IMR-90 (cell line): Measurements from ENCODE around the gene WDR90. TPM values are rescaled to one million over a fixed set of nuclear protein-coding genes. Genes with fewer than 3 reads are reported as not detected.
A peak's percentile ranks its signal among the peaks of the same experiment; 100 is the strongest.
"Not testable (repeated sequence)": the region's sequence is repeated elsewhere in the genome, so short reads cannot be mapped to it uniquely, and the experiment has no call there.

Experiments
- ATAC-seq: fragments of 200-7000 bp; cut with Tn5 transposase; 2 replicates; pipeline ENCODE4 v1.9.1; 2020; ENCODE audit warnings: low read depth, mild to moderate bottlenecking, moderate library complexity
- BruUV-seq: library from RNA; stranded (reverse); fragments of 400-500 nt; replicated peaks from 2 replicates; lab custom pipeline; 2021; lab: Mats Ljungman, UMichigan
- CTCF ChIA-PET: fragments of 300-600 bp; formaldehyde crosslinking; extraction: SDS; loops from one replicate; lab custom pipeline; 2021; ENCODE audit warnings: antibody characterized with exemption; lab: Yijun Ruan, JAX
- POLR2A ChIA-PET: fragments of 300-600 bp; sonication (Branson Sonifier 250); formaldehyde crosslinking; loops from one replicate; lab custom pipeline; 2022; ENCODE audit warnings: antibody characterized with exemption; ENCODE audit not compliant: unreplicated experiment; lab: Charles Lee
- DNase-seq: peaks from one replicate; pipeline ENCODE4 v3.0.0; 2013
- H2AFZ ChIP-seq: replicated peaks from 2 replicates; pipeline ENCODE3; 2013; ENCODE audit warnings: low read length, mild to moderate bottlenecking; ENCODE audit not compliant: poor library complexity
- H2AK5ac ChIP-seq: 2 replicates; pipeline ENCODE4 v1.6.1; 2013; ENCODE audit warnings: low read depth, low read length, inconsistent platforms
- H2AK9ac ChIP-seq: replicated peaks from 2 replicates; pipeline ENCODE3; 2013; ENCODE audit warnings: mild to moderate bottlenecking, low read depth, low read length, moderate library complexity; ENCODE audit not compliant: poor library complexity
- H2BK120ac ChIP-seq: 2 replicates; pipeline ENCODE4 v1.6.1; 2013; ENCODE audit warnings: low read depth, low read length, inconsistent platforms
- H2BK15ac ChIP-seq: 3 replicates; pipeline ENCODE4 v1.6.1; 2013; ENCODE audit warnings: low read depth, low read length, inconsistent platforms
- H2BK20ac ChIP-seq: 2 replicates; pipeline ENCODE4 v1.6.1; 2013; ENCODE audit warnings: low read depth, mild to moderate bottlenecking, inconsistent platforms, low read length, moderate library complexity
- H2BK5ac ChIP-seq: 2 replicates; pipeline ENCODE4 v1.6.1; 2013; ENCODE audit warnings: mild to moderate bottlenecking, low read depth, low read length, inconsistent platforms; ENCODE audit not compliant: poor library complexity, severe bottlenecking
- H3K14ac ChIP-seq: replicated peaks from 2 replicates; pipeline ENCODE4 v1.6.1; 2013; ENCODE audit warnings: low read depth, low read length, inconsistent platforms
- H3K18ac ChIP-seq: 2 replicates; pipeline ENCODE4 v1.6.1; 2013; ENCODE audit warnings: low read depth, low read length, control low read depth
- H3K23ac ChIP-seq: 2 replicates; pipeline ENCODE4 v1.6.1; 2013; ENCODE audit warnings: low read depth, low read length, inconsistent platforms
- H3K27ac ChIP-seq: 2 replicates; pipeline ENCODE4 v1.5.1; 2013; ENCODE audit warnings: mild to moderate bottlenecking, control low read depth, low read length; ENCODE audit not compliant: insufficient read depth
- H3K27me3 ChIP-seq: 2 replicates; pipeline ENCODE4 v1.6.1; 2013; ENCODE audit warnings: low read length; ENCODE audit not compliant: control insufficient read depth, insufficient read depth
- H3K36me3 ChIP-seq: 2 replicates; pipeline ENCODE4 v1.6.1; 2013; ENCODE audit warnings: low read length, mixed read lengths; ENCODE audit not compliant: control insufficient read depth, insufficient read depth
- H3K4ac ChIP-seq: 2 replicates; pipeline ENCODE4 v1.6.1; 2013; ENCODE audit warnings: low read depth, low read length, inconsistent platforms
- H3K4me1 ChIP-seq: 2 replicates; pipeline ENCODE4 v1.6.1; 2013; ENCODE audit warnings: low read length, mixed read lengths; ENCODE audit not compliant: control insufficient read depth, insufficient read depth
- H3K4me2 ChIP-seq: 2 replicates; pipeline ENCODE4 v1.6.1; 2013; ENCODE audit warnings: low read depth, mild to moderate bottlenecking, control low read depth, low read length, moderate library complexity
- H3K4me3 ChIP-seq: 2 replicates; pipeline ENCODE4 v1.5.1; 2013; ENCODE audit warnings: low read depth, mild to moderate bottlenecking, control low read depth, low read length, moderate library complexity; ENCODE audit not compliant: insufficient read depth
- H3K56ac ChIP-seq: 2 replicates; pipeline ENCODE4 v1.6.1; 2013; ENCODE audit warnings: low read length, inconsistent platforms; ENCODE audit not compliant: insufficient read depth; ENCODE audit errors: extremely low read depth
- H3K79me1 ChIP-seq, 2 experiments: 2 replicates each; pipeline ENCODE4 v1.6.1; 2013; ENCODE audit warnings: low read length in 2 of 2, inconsistent platforms in 1 of 2, low read depth in 1 of 2
- H3K9ac ChIP-seq: 2 replicates; pipeline ENCODE4 v1.6.1; 2013; ENCODE audit warnings: low read depth, low read length, control low read depth
- H3K9me1 ChIP-seq: 2 replicates; pipeline ENCODE4 v1.6.1; 2013; ENCODE audit warnings: low read length, inconsistent platforms; ENCODE audit not compliant: insufficient read depth
- H3K9me3 ChIP-seq: 2 replicates; pipeline ENCODE4 v1.6.1; 2013; ENCODE audit warnings: low read length; ENCODE audit not compliant: control insufficient read depth, insufficient read depth
- H4K20me1 ChIP-seq: 2 replicates; pipeline ENCODE4 v1.6.1; 2013; ENCODE audit warnings: low read length, inconsistent platforms; ENCODE audit not compliant: insufficient read depth
- H4K5ac ChIP-seq: 2 replicates; pipeline ENCODE4 v1.6.1; 2013; ENCODE audit warnings: mild to moderate bottlenecking, low read depth, low read length, control low read depth
- H4K8ac ChIP-seq, 2 experiments: 2 replicates each; pipeline ENCODE4 v1.6.1; 2013; ENCODE audit warnings: low read depth in 2 of 2, low read length in 2 of 2, control low read depth in 1 of 2, inconsistent platforms in 1 of 2
- H4K91ac ChIP-seq: 2 replicates; pipeline ENCODE4 v1.6.1; 2013; ENCODE audit warnings: low read depth, low read length, inconsistent platforms; ENCODE audit not compliant: insufficient read depth
- BHLHE40 ChIP-seq: fragments of 150-350 bp; IDR thresholded peaks from 2 replicates; pipeline ENCODE4 v1.6.1; 2016; ENCODE audit warnings: mild to moderate bottlenecking, low read depth, low read length
- ELK1 ChIP-seq: fragments of 150-350 bp; IDR thresholded peaks from 2 replicates; pipeline ENCODE4 v1.6.1; 2016; ENCODE audit warnings: low read depth, mild to moderate bottlenecking, low read length, moderate library complexity, borderline replicate concordance
- RAD21 ChIP-seq: IDR thresholded peaks from 2 replicates; pipeline ENCODE4 v1.6.1; 2012; ENCODE audit warnings: low read length, improper control_type of control experiment
- RCOR1 ChIP-seq: IDR thresholded peaks from 2 replicates; pipeline ENCODE4 v1.6.1; 2012; ENCODE audit warnings: mild to moderate bottlenecking, low read length, improper control_type of control experiment; ENCODE audit not compliant: insufficient replicate concordance
- SMC3 ChIP-seq: fragments of 150-350 bp; IDR thresholded peaks from 2 replicates; pipeline ENCODE4 v1.6.1; 2016; ENCODE audit warnings: low read depth, mild to moderate bottlenecking, antibody characterized with exemption, low read length, moderate library complexity
- WGBS, 2 experiments: methylation state at CpG; one replicate each; pipeline versions ENCODE4 v1.1.5 to v1.1.7; 2013; ENCODE audit warnings: missing lambda C conversion rate in 2 of 2; ENCODE audit not compliant: insufficient read length in 1 of 2; ENCODE audit errors: extremely low coverage in 2 of 2; 5-methylcytosine and 5-hydroxymethylcytosine counted together
- dilution Hi-C: fragments of 300-500 bp; cut with HindIII; formaldehyde crosslinking; loops from one replicate; pipeline ENCODE4 v1.14.3; 2018; ENCODE audit warnings: low sequenced_read_pairs; ENCODE audit not compliant: unreplicated experiment
- in situ Hi-C: fragments of 300-500 bp; cut with MboI; formaldehyde crosslinking; loops from 3 replicates; pipeline ENCODE4 v1.14.3; 2019; ENCODE audit warnings: low sequenced_read_pairs, inconsistent platforms, mixed read lengths
- intact Hi-C: fragments of 100-400 bp; cut with micrococcal nuclease; formaldehyde crosslinking; loops from 2 replicates; pipeline ENCODE4 v1.10.0; 2022
- polyA plus RNA-seq, 3 experiments: library from polyadenylated mRNA; depleted of rRNA; stranded (reverse); fragments of >200 nt; gene quantifications; 2 replicates each; pipeline ENCODE4 v1.2.3, GENCODE V29; 2012; ENCODE audit warnings: low replicate concordance in 1 of 3
- total RNA-seq: library from RNA; depleted of rRNA; stranded (reverse); fragments of >200 nt; gene quantifications from 2 replicates; pipeline ENCODE4 v1.2.3, GENCODE V29; 2012

WDR90 gene
- total and polyA plus RNA-seq, 2 of the 4 experiments (the other 2 are of a cell fraction): 1.4 to 18.7 TPM

GRCh38 chr16:689175-689897 is 40.2 kb downstream of the WDR90 start:
- no TSS peak for BruUV-seq
- Histone ChIP-seq H3K27ac (peak overlapping the region; percentile 86), H2BK120ac (no peak overlapping the region), H2BK15ac (no peak overlapping the region), H4K8ac (peak overlapping the region; percentile 68 to 84), H4K20me1 (no peaks in the 10 kb centered on the region; the same call in 1 of the 2 replicates), H3K36me3 (peaks cover 22% of the 10 kb centered on the region), H3K4me1 (peaks cover 12% of the 10 kb centered on the region), H2AK5ac (peak overlapping the region; percentile 62), H2BK5ac (no peak overlapping the region), H3K9me3 (no peaks in the 10 kb centered on the region; the same call in 1 of the 2 replicates), H3K18ac (no peak overlapping the region), H3K4me3 (peak overlapping the region; percentile 92), H4K5ac (peak overlapping the region; percentile 73), H3K4me2 (peak overlapping the region; percentile 97), H3K14ac (0 out of 2 replicates have a peak overlapping the region, but pooled peaks have one; percentile 16), H3K4ac (peak overlapping the region; percentile 48), H3K23ac (no peak overlapping the region), H3K9me1 (peaks cover 7% of the 10 kb centered on the region), H4K91ac (no peak overlapping the region), H2AFZ (peak overlapping the region; percentile 96), H3K27me3 (peaks cover 22% of the 10 kb centered on the region), H3K56ac (no peak overlapping the region; the same call in 1 of the 2 replicates), H3K79me1 (peaks cover 9 to 31% of the 10 kb centered on the region in 2 experiments; a peak in 3 of 4 replicates), H3K9ac (peak overlapping the region; percentile 84), H2BK20ac (no peak overlapping the region), H2AK9ac (peak overlapping the region; percentile 48)
- DNase-seq (no peak), ATAC-seq (no peak; the same call in 1 of the 2 replicates)
- intact Hi-C loops: no loop called here
- TF ChIP-seq RAD21 (no peak), RCOR1 (no peak), BHLHE40 (no peak), ELK1 (no peak), SMC3 (no peak)
- CTCF ChIA-PET: no interaction called here
- WGBS, 2 experiments: 88% methylated on average over 18 of the region's 26 CpGs; no CpG with 5 or more reads in 1 of the 2 experiments
- POLR2A ChIA-PET: no interaction called here
- in situ Hi-C loops: no loop called here
- dilution Hi-C loops: no loop called here

- DNase-seq, H2BK5ac ChIP-seq, H3K14ac ChIP-seq, in situ Hi-C loops, CTCF ChIA-PET, H3K4me3 ChIP-seq, H2AK5ac ChIP-seq, H2BK120ac ChIP-seq, H3K18ac ChIP-seq, ATAC-seq, H2BK15ac ChIP-seq, H2BK20ac ChIP-seq, dilution Hi-C loops, H3K56ac ChIP-seq, BruUV-seq, H3K36me3 ChIP-seq, POLR2A ChIA-PET, H4K5ac ChIP-seq, H3K9ac ChIP-seq, H3K4me2 ChIP-seq, H4K91ac ChIP-seq, H3K4ac ChIP-seq, H3K23ac ChIP-seq, H3K27ac ChIP-seq, H2AK9ac ChIP-seq, H4K20me1 ChIP-seq, intact Hi-C loops, H2AFZ ChIP-seq, H3K9me3 ChIP-seq: not testable (repeated sequence)
- Histone ChIP-seq H3K4me1 (peaks cover 12% of the 10 kb centered on the region), H3K27me3 (peaks cover 39% of the 10 kb centered on the region), H3K9me1 (peaks cover 11% of the 10 kb centered on the region), H4K8ac (peak overlapping the region in 1 of 2 experiments; percentile 64; a peak in 1 of 4 replicates), H3K79me1 (peaks cover 9 to 28% of the 10 kb centered on the region in 2 experiments; a peak in 3 of 4 replicates)
- 84% methylated on average over 12 of the region's 16 CpGs; no CpG with 5 or more reads in 1 of the 2 experiments for WGBS, 2 experiments
Observed at GRCh38 chr16:691242-691641, 42.1 kb downstream of the WDR90 start.
